ENCODE measurements around the gene ANKRD2. TPM values are rescaled to one million over a fixed set of nuclear protein-coding genes. Genes with fewer than 3 reads are reported as not detected.

The ANKRD2 gene
- total RNA-seq, 1 experiment from 2014 or later: 0.98 TPM

GRCh38 chr10:97600616-97601015 is 28.0 kb downstream of the ANKRD2 start:
- CTCF ChIA-PET: no interaction called here
- DNase-seq (ENCODE audit: low read depth, low spot score) (no peak), ATAC-seq (no peak)
- peaks cover 14% of the 10 kb centered on the region; the same call in 1 of the 2 replicates for H3K4me1 ChIP-seq (ENCODE audit: control insufficient read depth, insufficient read depth, low read length)
- intact Hi-C loops (cut with micrococcal nuclease; ENCODE audit: unreplicated experiment): no loop called here
- no peaks in the 10 kb centered on the region for H3K36me3 ChIP-seq (ENCODE audit: control insufficient read depth, insufficient read depth, low read length)
- H3K9me3 ChIP-seq (ENCODE audit: control insufficient read depth, insufficient read depth, low read depth, low read length): no peaks in the 10 kb centered on the region
- no peak overlapping the region for H3K4me3 ChIP-seq (ENCODE audit: low read depth in 2 of 2, low read length in 2 of 2)
- BruUV-seq (replicated peaks): no TSS peak
- TF ChIP-seq TCF7L2 (IDR thresholded peaks at IDR 0.05; ENCODE audit: low read depth, low read length): no peak
- TF ChIP-seq REST (IDR thresholded peaks at IDR 0.05; ENCODE audit: insufficient read depth in 1 of 2, low read depth in 2 of 2, low read length in 1 of 2): no peak
- TF ChIP-seq POLR2AphosphoS5 (IDR thresholded peaks at IDR 0.05; ENCODE audit: low read depth, low read length): no peak
- no peak for TF ChIP-seq SIN3A (IDR thresholded peaks at IDR 0.05; ENCODE audit: borderline replicate concordance, insufficient read depth, low read depth, low read length)
- no peak for TF ChIP-seq CTCF (IDR thresholded peaks at IDR 0.05)
- H3K27me3 ChIP-seq (ENCODE audit: control insufficient read depth, insufficient read depth, low read length): no peaks in the 10 kb centered on the region
- POLR2A ChIA-PET: no interaction called here
- in situ Hi-C loops (cut with HindIII; ENCODE audit: low pct_unique_long_range_greater_than_20kb, low sequenced_read_pairs): no loop called here
- H3K27ac ChIP-seq (ENCODE audit: low read length): peak overlapping the region; percentile 20; the same call in 1 of the 2 replicates

- Histone ChIP-seq H3K4me3 (ENCODE audit: low read depth in 2 of 2, low read length in 2 of 2) (no peak overlapping the region), H3K27ac (ENCODE audit: low read length) (no peak overlapping the region), H3K9me3 (ENCODE audit: control insufficient read depth, insufficient read depth, low read depth, low read length) (no peaks in the 10 kb centered on the region), H3K27me3 (ENCODE audit: control insufficient read depth, insufficient read depth, low read length) (no peaks in the 10 kb centered on the region), H3K4me1 (ENCODE audit: control insufficient read depth, insufficient read depth, low read length) (peaks cover 7% of the 10 kb centered on the region; the same call in 1 of the 2 replicates), H3K36me3 (ENCODE audit: control insufficient read depth, insufficient read depth, low read length) (no peaks in the 10 kb centered on the region)
- TF ChIP-seq SIN3A (IDR thresholded peaks at IDR 0.05; ENCODE audit: borderline replicate concordance, insufficient read depth, low read depth, low read length): no peak
- no peak for TF ChIP-seq POLR2AphosphoS5 (IDR thresholded peaks at IDR 0.05; ENCODE audit: low read depth, low read length)
- no peak for TF ChIP-seq CTCF (IDR thresholded peaks at IDR 0.05)
- no peak for TF ChIP-seq TCF7L2 (IDR thresholded peaks at IDR 0.05; ENCODE audit: low read depth, low read length)
- no peak for TF ChIP-seq REST (IDR thresholded peaks at IDR 0.05; ENCODE audit: insufficient read depth in 1 of 2, low read depth in 2 of 2, low read length in 1 of 2)
- in situ Hi-C loops (cut with HindIII; ENCODE audit: low pct_unique_long_range_greater_than_20kb, low sequenced_read_pairs): no loop called here
- CTCF ChIA-PET: no interaction called here
- DNase-seq (ENCODE audit: low read depth, low spot score) (no peak), ATAC-seq (peak; percentile 37; the same call in 1 of the 2 replicates)
- POLR2A ChIA-PET: no interaction called here
- BruUV-seq (replicated peaks): no TSS peak
- intact Hi-C loops (cut with micrococcal nuclease; ENCODE audit: unreplicated experiment): no loop called here
Measured at GRCh38 chr10:97601268-97602215, 29.0 kb downstream of the ANKRD2 start.

Measured in Panc1 (cell line).